GM18517 (cell line): ENCODE results near the gene ATRNL1.

ENCODE experiments used
- ATAC-seq: cut with Tn5 transposase; IDR thresholded peaks from one replicate; pipeline ENCODE4 v1.9.1; 2021; ENCODE audit warnings: mild to moderate bottlenecking, moderate library complexity; ENCODE audit not compliant: unreplicated experiment

ATRNL1 gene

GRCh38 chr10:115968236-115968635 lies 875.1 kb downstream of the ATRNL1 start:
- no peak for ATAC-seq

- ATAC-seq = no peak
Measured at GRCh38 chr10:115969591-115969990, 876.4 kb downstream of the ATRNL1 start.

- no peak for ATAC-seq
Measured at GRCh38 chr10:115971921-115972320, 878.8 kb downstream of the ATRNL1 start.

- ATAC-seq = no peak
Measured at GRCh38 chr10:115972426-115972825, 879.3 kb downstream of the ATRNL1 start.

GRCh38 chr10:115974351-115974750 lies 881.2 kb downstream of the ATRNL1 start:
- no peak for ATAC-seq

GRCh38 chr10:115974816-115975430 lies 881.8 kb downstream of the ATRNL1 start:
- ATAC-seq = no peak

GRCh38 chr10:115975506-115975905 lies 882.3 kb downstream of the ATRNL1 start:
- ATAC-seq = no peak

GRCh38 chr10:115976342-115976741 lies 883.2 kb downstream of the ATRNL1 start:
- ATAC-seq = no peak

- no peak for ATAC-seq
Measured at GRCh38 chr10:115977855-115978254, 884.7 kb downstream of the ATRNL1 start.

- no peak for ATAC-seq
Measured at GRCh38 chr10:115979576-115979975, 886.4 kb downstream of the ATRNL1 start.

GRCh38 chr10:115980470-115980869 lies 887.3 kb downstream of the ATRNL1 start:
- no peak for ATAC-seq

- no peak for ATAC-seq
Measured at GRCh38 chr10:115981081-115981480, 887.9 kb downstream of the ATRNL1 start.

GRCh38 chr10:115982076-115982475 lies 888.9 kb downstream of the ATRNL1 start:
- no peak for ATAC-seq

- no peak for ATAC-seq
Measured at GRCh38 chr10:115982526-115982925, 889.4 kb downstream of the ATRNL1 start.

- ATAC-seq = no peak
Measured at GRCh38 chr10:115985786-115986185, 892.6 kb downstream of the ATRNL1 start.

- ATAC-seq = no peak
Measured at GRCh38 chr10:115988380-115988779, 895.2 kb downstream of the ATRNL1 start.

GRCh38 chr10:115989621-115990020 lies 896.5 kb downstream of the ATRNL1 start:
- no peak for ATAC-seq

- no peak for ATAC-seq
Measured at GRCh38 chr10:115992236-115992986, 899.2 kb downstream of the ATRNL1 start.

- no peak for ATAC-seq
Measured at GRCh38 chr10:115996031-115996430, 902.9 kb downstream of the ATRNL1 start.

- ATAC-seq = no peak
Measured at GRCh38 chr10:115998301-115998700, 905.1 kb downstream of the ATRNL1 start.
